Measurements from ENCODE around the gene GARIN5B.
"Not testable (repeated sequence)": the region's sequence is repeated elsewhere in the genome, so short reads cannot be mapped to it uniquely, and the experiment has no call there.

Gene GARIN5B

DNA sequence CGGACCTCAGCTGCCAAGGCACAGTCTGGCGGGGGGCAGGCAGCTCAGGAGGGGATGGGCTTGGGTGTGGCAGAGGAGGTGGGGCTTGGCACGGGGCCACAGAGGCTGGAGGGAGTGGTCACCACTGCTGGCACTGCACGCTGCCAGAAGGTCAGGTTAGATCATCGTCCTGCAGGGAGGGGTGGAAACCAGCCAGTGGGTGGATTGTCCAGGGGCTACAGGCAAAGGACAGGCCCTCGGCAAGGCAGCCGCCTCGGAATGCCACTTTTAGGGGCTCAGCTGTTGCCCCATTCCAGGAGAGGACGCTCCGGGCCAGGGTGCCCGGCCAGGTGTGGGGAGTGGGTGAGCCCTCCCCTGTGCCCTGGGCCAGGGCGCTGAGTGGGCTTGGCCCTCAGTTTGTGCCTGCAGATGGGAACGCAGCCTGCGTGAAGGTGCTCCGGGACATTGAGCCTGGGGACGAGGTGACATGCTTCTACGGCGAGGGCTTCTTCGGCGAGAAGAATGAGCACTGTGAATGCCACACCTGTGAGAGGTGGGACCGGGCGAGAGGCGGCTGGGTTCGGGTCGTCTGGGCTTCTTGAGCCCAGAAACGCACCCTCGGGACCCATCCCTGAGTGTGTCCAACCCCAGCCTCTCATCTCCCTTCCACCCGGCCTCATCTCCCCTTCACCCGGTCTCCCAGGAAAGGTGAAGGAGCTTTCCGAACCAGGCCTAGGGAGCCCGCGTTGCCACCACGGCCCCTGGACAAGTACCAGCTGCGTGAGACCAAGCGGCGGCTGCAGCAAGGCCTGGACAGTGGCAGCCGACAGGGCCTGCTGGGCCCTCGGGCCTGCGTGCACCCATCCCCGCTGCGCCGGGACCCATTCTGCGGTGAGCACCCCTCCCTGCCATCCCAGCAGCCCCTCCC, 17.0 kb downstream of the GARIN5B start:
- Mint-ChIP-seq H3K4me3 (no peak overlapping the region), H3K9me3 (no peaks in the 10 kb centered on the region), H3K27me3 (peaks cover 10% of the 10 kb centered on the region), H3K36me3 (ENCODE audit: insufficient read depth) (peaks cover 4% of the 10 kb centered on the region), H3K4me1 (peaks cover 15% of the 10 kb centered on the region), H3K27ac (ENCODE audit: low read depth) (no peak overlapping the region)
- DNase-seq (ENCODE audit: low spot score in 2 of 2) (no peak), ATAC-seq (replicated peaks; ENCODE audit: extremely low read depth, poor library complexity, severe bottlenecking) (no peak)

- Mint-ChIP-seq H3K4me1 (peaks cover 23% of the 10 kb centered on the region), H3K36me3 (ENCODE audit: insufficient read depth) (peaks cover 7% of the 10 kb centered on the region), H3K27ac (ENCODE audit: low read depth) (peak overlapping the region; percentile 38), H3K9me3 (no peaks in the 10 kb centered on the region), H3K27me3 (peaks cover 2% of the 10 kb centered on the region), H3K4me3 (no peak overlapping the region)
- DNase-seq (ENCODE audit: low spot score in 2 of 2) (no peak), ATAC-seq (replicated peaks; ENCODE audit: extremely low read depth, poor library complexity, severe bottlenecking) (no peak)
Observed at GRCh38 chr19:55345101-55345817, 17.8 kb downstream of the GARIN5B start.

DNA sequence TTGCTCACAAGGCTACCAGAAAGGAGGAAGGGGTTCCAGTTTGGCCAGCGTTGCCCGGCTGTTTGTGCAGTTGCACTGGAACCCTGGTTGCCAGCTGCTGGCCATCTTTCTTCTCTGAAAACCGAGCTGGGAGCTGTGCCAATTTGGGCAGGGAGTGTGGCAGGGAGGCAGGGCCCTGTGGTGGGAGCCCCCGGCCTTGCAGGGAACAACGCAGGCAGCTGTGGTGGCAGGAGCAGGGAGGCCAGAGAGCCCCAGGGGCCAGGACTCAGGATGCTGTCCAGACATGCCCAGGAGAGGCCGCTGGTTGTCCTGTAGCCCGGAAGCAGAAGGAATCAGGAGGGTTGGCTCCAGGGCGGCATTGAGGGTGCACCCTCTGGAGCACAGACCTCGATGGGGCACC, 18.6 kb downstream of the GARIN5B start:
- DNase-seq (ENCODE audit: low spot score in 2 of 2) (no peak), ATAC-seq (replicated peaks; ENCODE audit: extremely low read depth, poor library complexity, severe bottlenecking) (no peak)
- H3K4me3 Mint-ChIP-seq = no peak overlapping the region
- H3K4me1 Mint-ChIP-seq = peaks cover 31% of the 10 kb centered on the region
- H3K27ac Mint-ChIP-seq (ENCODE audit: low read depth) = no peak overlapping the region
- peaks cover 14% of the 10 kb centered on the region for H3K36me3 Mint-ChIP-seq (ENCODE audit: insufficient read depth)
- no peaks in the 10 kb centered on the region for H3K9me3 Mint-ChIP-seq
- no peaks in the 10 kb centered on the region for H3K27me3 Mint-ChIP-seq

DNA sequence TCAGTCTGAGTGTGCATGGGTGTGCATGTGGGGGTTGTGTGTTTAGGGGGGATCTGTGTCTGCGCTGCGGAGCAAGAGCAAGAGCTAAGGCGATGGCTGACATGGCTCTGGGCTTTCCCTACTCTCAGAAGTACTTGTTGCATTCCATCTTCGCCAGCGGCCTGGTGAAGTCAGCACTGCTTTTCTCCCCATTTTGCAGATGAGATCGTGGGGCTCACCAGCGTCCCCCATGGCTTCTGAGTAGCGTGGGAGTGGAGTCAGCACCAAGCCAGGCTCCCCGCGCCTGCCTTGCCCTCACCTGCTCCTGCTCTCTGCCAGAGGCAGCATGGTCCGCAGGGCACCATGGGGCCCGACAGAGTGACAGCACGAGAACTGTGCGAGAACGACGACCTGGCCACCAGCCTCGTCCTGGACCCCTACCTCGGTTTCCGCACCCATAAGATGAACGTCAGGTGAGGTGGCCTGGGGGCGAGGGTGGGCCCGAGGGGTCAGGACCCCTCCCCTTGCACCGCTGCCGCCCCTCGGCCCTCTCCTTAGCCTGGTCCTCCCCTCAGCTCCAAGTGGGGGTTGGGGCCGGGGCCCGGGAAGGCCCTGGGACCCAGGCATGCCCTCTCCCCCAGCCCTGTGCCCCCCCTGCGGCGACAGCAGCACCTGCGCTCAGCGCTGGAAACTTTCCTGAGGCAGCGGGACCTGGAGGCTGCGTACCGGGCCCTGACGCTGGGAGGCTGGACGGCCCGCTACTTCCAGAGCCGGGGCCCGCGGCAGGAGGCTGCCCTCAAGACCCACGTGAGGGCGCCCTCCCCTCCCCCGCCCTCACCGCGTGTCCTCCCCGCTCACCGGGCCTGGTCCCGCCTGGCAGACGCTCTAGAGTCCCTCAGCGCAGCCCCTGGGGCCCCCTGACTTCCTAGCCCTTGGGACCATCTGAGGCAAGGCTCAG, 21.2 kb downstream of the GARIN5B start:
- DNase-seq (ENCODE audit: low spot score in 2 of 2) (no peak), ATAC-seq (replicated peaks; ENCODE audit: extremely low read depth, poor library complexity, severe bottlenecking) (no peak)
- Mint-ChIP-seq H3K4me1 (peaks cover 42% of the 10 kb centered on the region), H3K36me3 (ENCODE audit: insufficient read depth) (peaks cover 36% of the 10 kb centered on the region), H3K27me3 (peaks cover 5% of the 10 kb centered on the region), H3K9me3 (no peaks in the 10 kb centered on the region), H3K27ac (ENCODE audit: low read depth) (peak overlapping the region; percentile 99), H3K4me3 (peak overlapping the region; percentile 78)

DNA sequence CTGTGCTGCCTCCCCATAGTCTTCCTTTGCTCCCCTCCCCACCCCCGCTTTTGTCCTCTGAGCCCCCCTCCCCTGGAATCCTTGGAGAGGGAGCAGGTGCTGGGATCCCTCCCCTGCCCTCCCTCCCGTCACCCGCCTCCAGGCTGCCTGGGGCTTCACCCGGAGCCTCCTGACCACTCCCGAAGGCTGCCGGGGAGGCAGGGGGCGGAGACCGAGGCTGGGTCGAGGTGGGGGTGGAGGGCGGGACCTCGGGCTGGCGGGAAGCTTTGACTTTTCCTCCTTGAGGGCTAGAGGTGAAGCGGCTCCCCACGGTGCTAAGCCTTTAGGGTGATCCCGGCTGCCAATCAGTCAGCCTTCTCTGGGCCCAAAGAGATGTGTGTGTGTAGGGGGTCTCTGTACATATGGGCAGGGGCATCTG, 21.9 kb downstream of the GARIN5B start:
- H3K4me1 Mint-ChIP-seq = peaks cover 42% of the 10 kb centered on the region
- H3K9me3 Mint-ChIP-seq = no peaks in the 10 kb centered on the region
- H3K4me3 Mint-ChIP-seq = peak overlapping the region; percentile 78
- H3K27ac Mint-ChIP-seq (ENCODE audit: low read depth) = peak overlapping the region; percentile 99
- no peak for DNase-seq (ENCODE audit: low spot score in 2 of 2)
- H3K36me3 Mint-ChIP-seq (ENCODE audit: insufficient read depth) = peaks cover 37% of the 10 kb centered on the region
- peaks cover 12% of the 10 kb centered on the region for H3K27me3 Mint-ChIP-seq
- no peak for ATAC-seq (replicated peaks; ENCODE audit: extremely low read depth, poor library complexity, severe bottlenecking)

- H3K4me3 Mint-ChIP-seq = peak overlapping the region; percentile 78
- peaks cover 16% of the 10 kb centered on the region for H3K27me3 Mint-ChIP-seq
- DNase-seq (ENCODE audit: low spot score in 2 of 2) (no peak), ATAC-seq (replicated peaks; ENCODE audit: extremely low read depth, poor library complexity, severe bottlenecking) (no peak)
- H3K27ac Mint-ChIP-seq (ENCODE audit: low read depth) = peak overlapping the region; percentile 99
- peaks cover 42% of the 10 kb centered on the region for H3K4me1 Mint-ChIP-seq
- no peaks in the 10 kb centered on the region for H3K9me3 Mint-ChIP-seq
- peaks cover 37% of the 10 kb centered on the region for H3K36me3 Mint-ChIP-seq (ENCODE audit: insufficient read depth)
Observed at GRCh38 chr19:55340784-55341147, 22.3 kb downstream of the GARIN5B start.

GRCh38 chr19:55339889-55340783, 22.9 kb downstream of the GARIN5B start:
- ATAC-seq (replicated peaks; ENCODE audit: extremely low read depth, poor library complexity, severe bottlenecking) = no peak
- peaks cover 35% of the 10 kb centered on the region for H3K36me3 Mint-ChIP-seq (ENCODE audit: insufficient read depth)

GRCh38 chr19:55339105-55339888, 23.8 kb downstream of the GARIN5B start, which contains the start of gene KMT5C:
Gene KMT5C (plus strand): TSS chr19:55339876. CDS start chr19:55341937, 2,061 bp downstream.
- peak; percentile 77 for ATAC-seq (replicated peaks; ENCODE audit: extremely low read depth, poor library complexity, severe bottlenecking)
- Mint-ChIP-seq H3K4me1 (peaks cover 33% of the 10 kb centered on the region), H3K27me3 (peaks cover 31% of the 10 kb centered on the region), H3K9me3 (no peaks in the 10 kb centered on the region), H3K36me3 (ENCODE audit: insufficient read depth) (peaks cover 33% of the 10 kb centered on the region), H3K27ac (ENCODE audit: low read depth) (peak within 1 kb of the TSS; percentile 99), H3K4me3 (peak within 1 kb of the TSS; percentile 78)
- DNase-seq (ENCODE audit: low spot score in 2 of 2) = peak; percentile 99 to 100

More at GRCh38 chr19:55339889-55340783, 22.9 kb downstream of the GARIN5B start:
- H3K27me3 Mint-ChIP-seq = peaks cover 22% of the 10 kb centered on the region
- DNase-seq (ENCODE audit: low spot score in 2 of 2) = peak in 1 of 2 donors; percentile 35
- H3K27ac Mint-ChIP-seq (ENCODE audit: low read depth) = peak overlapping the region; percentile 99
- peaks cover 37% of the 10 kb centered on the region for H3K4me1 Mint-ChIP-seq
- no peaks in the 10 kb centered on the region for H3K9me3 Mint-ChIP-seq
- H3K4me3 Mint-ChIP-seq = peak overlapping the region; percentile 78

GRCh38 chr19:55336101-55336500, 27.0 kb downstream of the GARIN5B start:
- DNase-seq (ENCODE audit: low spot score in 2 of 2) (no peak), ATAC-seq (replicated peaks; ENCODE audit: extremely low read depth, poor library complexity, severe bottlenecking) (no peak)
- no peaks in the 10 kb centered on the region for H3K9me3 Mint-ChIP-seq
- H3K27ac Mint-ChIP-seq (ENCODE audit: low read depth) = no peak overlapping the region
- H3K36me3 Mint-ChIP-seq (ENCODE audit: insufficient read depth) = peaks cover 35% of the 10 kb centered on the region
- peaks cover 27% of the 10 kb centered on the region for H3K4me1 Mint-ChIP-seq
- peaks cover 52% of the 10 kb centered on the region for H3K27me3 Mint-ChIP-seq
- H3K4me3 Mint-ChIP-seq = no peak overlapping the region

DNA sequence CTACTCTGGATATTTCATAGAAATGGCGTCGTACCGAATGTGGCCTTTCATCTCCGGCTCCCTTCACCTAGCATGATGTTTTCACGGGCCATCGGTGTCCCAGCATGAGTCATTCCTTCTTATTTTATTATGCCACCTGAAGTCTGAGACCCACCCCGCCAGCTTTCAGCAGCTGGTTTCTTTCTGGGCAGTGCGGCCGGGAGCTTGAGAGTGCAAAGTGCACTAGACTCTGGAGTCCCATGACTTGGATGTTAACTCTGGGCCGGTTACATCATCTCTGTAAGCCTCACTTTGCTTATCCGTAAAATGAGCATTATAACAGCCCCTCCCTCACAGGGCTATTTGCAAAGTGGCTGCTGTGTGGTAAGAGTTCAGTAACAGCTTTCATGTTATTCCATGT, 29.2 kb downstream of the GARIN5B start:
- Mint-ChIP-seq H3K27me3 (peaks cover 52% of the 10 kb centered on the region), H3K4me3 (no peak overlapping the region), H3K9me3 (no peaks in the 10 kb centered on the region), H3K27ac (ENCODE audit: low read depth) (no peak overlapping the region), H3K4me1 (peaks cover 8% of the 10 kb centered on the region), H3K36me3 (ENCODE audit: insufficient read depth) (peaks cover 20% of the 10 kb centered on the region)
- no peak for DNase-seq (ENCODE audit: low spot score in 2 of 2)
- ATAC-seq (replicated peaks; ENCODE audit: extremely low read depth, poor library complexity, severe bottlenecking) = no peak

DNA sequence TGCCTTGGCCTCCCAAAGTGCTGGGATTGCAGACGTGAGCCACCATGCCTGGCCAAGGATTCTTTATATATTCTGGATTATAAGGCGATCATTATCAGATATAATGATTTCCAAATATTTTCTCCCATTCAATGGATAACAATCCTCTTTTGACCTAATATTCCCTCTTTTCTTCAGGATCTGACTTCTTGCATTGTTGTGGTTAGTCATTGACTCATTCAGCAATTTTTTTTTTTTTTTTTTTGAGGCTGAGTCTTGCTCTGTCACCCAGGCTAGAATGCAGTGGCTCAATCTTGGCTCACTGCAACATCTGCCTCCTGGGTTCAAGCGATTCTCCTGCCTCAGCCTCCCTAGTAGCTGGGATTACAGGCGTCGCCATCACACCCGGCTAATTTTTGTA, 33.3 kb downstream of the GARIN5B start:
- H3K9me3 Mint-ChIP-seq; H3K4me3 Mint-ChIP-seq; DNase-seq (ENCODE audit: low spot score in 2 of 2); H3K4me1 Mint-ChIP-seq; ATAC-seq (replicated peaks; ENCODE audit: extremely low read depth, poor library complexity, severe bottlenecking); H3K27ac Mint-ChIP-seq (ENCODE audit: low read depth); H3K36me3 Mint-ChIP-seq (ENCODE audit: insufficient read depth): not testable (repeated sequence)
- peaks cover 34% of the 10 kb centered on the region for H3K27me3 Mint-ChIP-seq

All from central memory CD8-positive, alpha-beta T cell (primary cell).